SK-MEL-5 (cell line): Measurements from ENCODE around the gene YWHAG. TPM values are rescaled to one million over a fixed set of nuclear protein-coding genes. Genes with fewer than 3 reads are reported as not detected.
"Not testable (repeated sequence)": the region's sequence is repeated elsewhere in the genome, so short reads cannot be mapped to it uniquely, and the experiment has no call there.

Experiments
- DNase-seq: peaks from one replicate; pipeline ENCODE4 v3.0.0-alpha.2; 2016; ENCODE audit warnings: low read depth, low spot score
- in situ Hi-C: cut with HindIII; loops from 2 replicates; pipeline ENCODE4 v1.10.0; 2016; ENCODE audit warnings: low sequenced_read_pairs, high pct_unique_total_duplicates, low pct_unique_long_range_greater_than_20kb
- polyA plus RNA-seq, 2 experiments: library from polyadenylated mRNA; depleted of rRNA; stranded (reverse); fragments of >200 nt; gene quantifications; 2 replicates each; pipeline ENCODE4 v1.2.3, GENCODE V29; 2015
- total RNA-seq: library from RNA; depleted of rRNA; stranded (reverse); fragments of >200 nt; shearing (Covaris generic); gene quantifications from 2 replicates; pipeline ENCODE4 v1.2.3, GENCODE V29; 2014; rRNA removed

YWHAG gene
- 69.0 and 74.5 TPM in 2 replicates for total RNA-seq
- polyA plus RNA-seq (2015; cell fraction: cytosol; rRNA removed), result 160 and 195 TPM in 2 replicates
- 69.8 and 79.8 TPM in 2 replicates for polyA plus RNA-seq (2015; cell fraction: nucleus; rRNA removed)

DNA sequence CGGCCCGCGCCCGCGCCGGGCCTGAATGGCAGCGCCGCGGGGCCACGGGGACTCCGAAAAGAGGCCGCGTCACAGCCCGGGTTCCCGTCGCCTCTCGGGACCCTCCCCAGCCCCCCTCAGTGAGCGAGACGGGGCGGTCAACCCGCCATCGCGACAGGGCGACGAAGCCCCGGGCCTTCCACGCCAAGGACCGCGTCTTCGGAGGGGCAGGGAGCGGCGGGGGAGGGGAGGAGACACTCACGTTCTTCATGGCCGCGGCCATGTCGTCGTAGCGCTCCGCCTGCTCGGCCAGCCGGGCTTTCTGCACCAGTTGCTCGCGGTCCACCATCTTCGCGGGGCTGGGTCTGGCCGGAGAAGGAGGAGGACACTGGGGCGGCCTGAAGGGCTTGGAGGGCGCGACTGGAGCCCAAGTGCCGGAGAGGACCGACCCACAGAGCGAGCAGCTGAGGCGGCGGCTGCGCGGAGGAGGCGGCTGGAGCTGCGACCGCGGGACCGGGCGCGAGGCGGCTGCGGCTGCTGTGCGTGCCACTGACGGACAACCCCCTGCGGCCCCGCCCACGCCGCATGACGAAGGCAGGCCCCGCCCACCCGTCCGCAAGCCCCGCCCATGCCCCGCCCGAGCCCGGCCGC is at the start of gene YWHAG:
Gene YWHAG (minus strand): TSS at position 511 of the 630 bp plus-strand sequence. CDS start 183 bp downstream, at position 328.
- in situ Hi-C loops, result no loop called here
- peak; percentile 90 for DNase-seq

DNA sequence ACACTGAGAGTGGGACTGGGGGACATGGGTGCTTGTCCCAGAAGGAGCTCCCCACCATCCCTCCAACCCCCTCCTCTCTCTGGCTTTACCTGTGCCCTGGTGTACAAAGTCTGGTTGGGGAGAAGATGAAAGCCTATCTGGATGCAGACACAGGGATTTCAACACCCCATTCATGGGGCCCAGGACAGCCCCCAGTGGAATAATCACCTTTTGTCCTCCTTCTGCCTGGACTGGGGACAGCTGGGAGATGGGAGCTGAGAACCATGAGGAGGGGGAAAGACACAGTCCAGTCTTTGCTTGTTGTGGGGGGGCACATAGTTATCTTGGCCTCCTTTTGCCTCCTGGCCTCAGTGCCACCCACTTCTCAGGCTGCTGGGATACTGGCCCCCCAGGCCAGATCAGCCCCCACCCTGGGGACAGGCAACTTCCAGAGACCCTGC is 49.4 kb upstream of the YWHAG start:
- no peak for DNase-seq
- in situ Hi-C loops, result no loop called here

DNA sequence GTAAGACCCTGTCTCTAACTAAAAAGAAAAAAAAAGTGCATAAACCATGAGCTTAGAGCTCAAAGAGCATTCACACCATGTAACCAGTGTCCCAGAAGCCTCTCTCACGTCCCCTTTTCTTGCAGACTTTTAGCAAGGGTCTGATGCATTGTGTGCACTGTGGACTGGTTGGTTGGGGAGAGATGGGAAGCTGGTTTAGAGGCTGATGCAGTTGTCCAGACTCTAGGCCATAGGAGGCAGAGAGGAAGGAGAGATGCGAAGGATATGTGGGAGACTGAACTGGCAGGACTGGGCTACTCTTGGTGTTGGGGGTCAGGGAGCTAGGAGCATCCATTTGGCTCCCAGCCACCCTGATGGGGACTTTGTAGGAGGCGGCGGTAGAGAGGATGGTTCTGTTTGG is 48.9 kb upstream of the YWHAG start:
- in situ Hi-C loops, result no loop called here

DNA sequence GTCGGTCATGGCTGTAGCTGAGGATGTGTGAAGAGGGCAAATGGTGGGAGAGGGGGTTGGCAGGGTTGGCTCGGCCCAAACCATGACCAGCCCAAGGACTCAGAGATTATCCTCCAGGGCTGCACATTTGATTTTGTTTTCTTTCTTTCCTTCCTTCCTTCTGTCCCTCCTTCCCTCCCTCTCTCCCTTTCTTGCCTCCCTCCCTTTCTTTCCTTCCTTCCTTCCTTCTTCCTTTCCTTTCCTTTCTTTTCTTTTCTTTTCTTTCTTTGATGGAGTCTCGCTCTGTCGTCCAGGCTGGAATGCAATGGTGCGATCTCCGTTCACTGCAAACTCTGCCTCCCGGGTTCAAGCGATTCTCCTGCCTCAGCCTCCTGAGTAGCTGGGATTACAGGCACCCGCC is 46.9 kb upstream of the YWHAG start:
- no peak for DNase-seq
- in situ Hi-C loops, result no loop called here

More for the DNA sequence above, 48.9 kb upstream of the YWHAG start:
- no peak for DNase-seq

DNA sequence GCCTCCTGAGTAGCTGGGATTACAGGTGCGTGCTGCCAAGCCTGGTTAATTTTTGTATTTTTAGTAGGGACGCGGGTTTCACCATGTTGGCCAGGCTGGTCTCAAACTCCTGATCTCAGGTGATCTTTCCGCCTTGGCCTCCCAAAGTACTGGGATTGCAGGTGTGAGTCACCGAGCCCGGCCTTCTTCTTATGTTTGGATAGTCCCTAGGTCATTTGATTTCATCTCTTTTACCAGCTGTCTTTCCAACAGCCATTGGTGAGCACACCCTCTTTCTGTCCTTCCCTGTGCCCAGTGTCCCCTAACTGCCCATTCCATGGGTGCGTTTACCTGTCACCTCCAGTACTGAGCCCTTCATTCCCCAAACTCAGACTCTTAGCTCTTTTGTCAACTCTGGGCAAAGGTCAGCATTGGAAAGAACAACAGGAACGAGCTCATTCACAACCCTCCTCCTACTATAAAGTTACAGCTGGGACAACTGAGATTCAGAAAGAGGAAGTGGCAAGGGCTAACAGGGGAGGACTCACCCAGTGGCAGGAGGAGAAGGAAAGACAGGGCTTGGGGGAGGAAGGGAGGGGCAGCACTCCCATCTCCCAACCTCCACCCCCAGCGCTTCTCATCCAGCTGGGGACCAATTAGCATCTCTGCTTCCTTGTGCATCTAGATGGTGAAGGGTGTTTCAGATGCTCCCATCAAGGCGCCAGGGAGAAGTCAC is 45.1 kb upstream of the YWHAG start:
- DNase-seq, result no peak
- in situ Hi-C loops, result no loop called here

DNA sequence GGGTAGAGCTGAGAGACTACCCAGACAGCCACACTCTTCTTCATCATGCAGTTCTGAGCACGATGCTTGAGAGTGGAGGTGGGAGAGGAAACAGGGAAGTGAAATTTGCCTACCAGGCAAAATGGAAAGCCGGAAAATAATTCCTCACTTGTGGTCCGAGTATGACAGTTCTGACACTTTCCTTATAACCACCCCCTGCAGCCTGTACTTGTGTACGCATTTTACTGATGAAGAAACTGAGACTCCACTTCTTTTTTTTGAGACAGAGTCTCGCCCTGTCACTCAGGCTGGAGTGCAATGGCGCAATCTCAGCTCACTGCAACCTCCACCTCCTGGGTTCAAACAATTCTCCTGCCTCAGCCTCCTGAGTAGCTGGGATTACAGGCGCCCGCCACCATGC is 44.3 kb upstream of the YWHAG start:
- in situ Hi-C loops, result not testable (repeated sequence)

DNA sequence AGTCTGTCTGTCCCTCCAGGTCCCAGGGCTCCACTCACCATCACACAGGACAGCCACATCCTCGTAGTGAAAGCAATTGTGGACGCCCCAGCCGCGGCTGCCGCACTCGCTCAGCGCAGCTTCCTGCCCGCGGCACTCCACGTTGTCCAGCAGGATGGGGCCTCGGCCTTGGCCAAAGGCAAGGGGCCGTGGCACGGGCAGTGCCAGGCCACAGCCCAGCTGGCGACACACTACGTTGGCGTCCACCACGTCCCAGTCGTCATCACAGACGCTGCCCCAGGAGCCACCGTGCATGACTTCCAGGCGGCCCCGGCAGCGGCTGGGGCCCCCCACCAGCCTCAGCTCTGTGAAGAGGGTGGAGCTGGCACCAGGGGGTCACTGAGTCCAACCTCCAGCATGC is 41.5 kb upstream of the YWHAG start:
- in situ Hi-C loops, result no loop called here
- DNase-seq, result no peak

More for the DNA sequence above, 44.3 kb upstream of the YWHAG start:
- not testable (repeated sequence) for DNase-seq

DNA sequence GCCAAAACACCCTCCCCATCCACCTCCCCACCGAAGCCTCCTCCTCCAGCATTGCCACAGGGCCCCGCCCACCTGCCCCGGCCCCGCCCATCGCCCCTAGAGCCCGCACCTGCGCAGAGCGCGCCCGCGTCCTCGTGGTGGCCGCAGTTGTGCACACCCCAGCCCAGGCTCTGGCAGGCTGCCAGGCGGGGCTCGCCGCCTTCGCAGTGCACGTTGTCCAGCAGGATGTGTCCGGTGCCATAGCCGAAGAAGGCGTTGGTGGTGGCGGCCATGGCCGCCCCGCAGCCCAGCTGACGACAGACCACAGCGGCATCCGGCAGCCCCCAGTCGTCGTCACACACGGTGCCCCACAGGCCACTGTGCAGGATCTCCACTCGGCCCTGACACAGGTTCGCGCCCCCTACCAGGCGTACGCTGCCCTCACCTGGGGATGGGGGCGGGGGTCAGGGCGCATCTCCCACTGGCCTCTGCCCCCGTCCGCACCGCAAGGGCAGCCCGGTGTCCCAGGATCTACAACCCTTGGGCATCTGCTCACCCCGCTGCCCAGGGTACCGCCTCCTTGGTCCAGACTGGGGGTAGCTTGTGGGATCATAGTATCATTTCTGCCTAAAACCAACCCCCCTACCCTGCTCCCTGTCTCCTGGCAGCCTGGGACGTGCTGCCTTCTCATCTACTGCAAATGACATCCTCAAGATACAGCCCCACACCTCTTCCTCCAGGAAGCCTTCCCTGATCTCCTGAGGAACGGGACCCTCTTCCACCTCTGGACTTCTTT is 38.8 kb upstream of the YWHAG start:
- DNase-seq, result peak; percentile 78
- in situ Hi-C loops, result no loop called here

DNA sequence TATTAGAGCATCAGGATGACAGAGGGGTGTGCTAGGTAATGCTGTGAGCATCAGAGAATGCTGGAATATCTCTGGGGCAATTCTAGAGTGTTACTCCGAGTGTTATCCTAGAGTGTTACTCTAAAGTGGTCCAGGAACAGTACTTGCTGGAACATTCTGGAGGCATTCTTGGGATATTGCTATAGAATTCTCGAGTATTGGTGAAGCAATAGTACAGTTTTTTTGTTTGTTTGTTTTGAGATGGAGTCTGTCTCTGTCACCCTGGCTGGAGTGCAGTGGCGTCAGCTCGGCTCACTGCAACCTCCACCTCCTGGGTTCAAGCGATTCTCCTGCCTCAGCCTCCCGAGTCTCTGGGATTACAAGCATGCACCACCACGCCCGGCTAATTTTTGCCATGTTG is 38.1 kb upstream of the YWHAG start:
- DNase-seq, result no peak
- in situ Hi-C loops, result no loop called here

DNA sequence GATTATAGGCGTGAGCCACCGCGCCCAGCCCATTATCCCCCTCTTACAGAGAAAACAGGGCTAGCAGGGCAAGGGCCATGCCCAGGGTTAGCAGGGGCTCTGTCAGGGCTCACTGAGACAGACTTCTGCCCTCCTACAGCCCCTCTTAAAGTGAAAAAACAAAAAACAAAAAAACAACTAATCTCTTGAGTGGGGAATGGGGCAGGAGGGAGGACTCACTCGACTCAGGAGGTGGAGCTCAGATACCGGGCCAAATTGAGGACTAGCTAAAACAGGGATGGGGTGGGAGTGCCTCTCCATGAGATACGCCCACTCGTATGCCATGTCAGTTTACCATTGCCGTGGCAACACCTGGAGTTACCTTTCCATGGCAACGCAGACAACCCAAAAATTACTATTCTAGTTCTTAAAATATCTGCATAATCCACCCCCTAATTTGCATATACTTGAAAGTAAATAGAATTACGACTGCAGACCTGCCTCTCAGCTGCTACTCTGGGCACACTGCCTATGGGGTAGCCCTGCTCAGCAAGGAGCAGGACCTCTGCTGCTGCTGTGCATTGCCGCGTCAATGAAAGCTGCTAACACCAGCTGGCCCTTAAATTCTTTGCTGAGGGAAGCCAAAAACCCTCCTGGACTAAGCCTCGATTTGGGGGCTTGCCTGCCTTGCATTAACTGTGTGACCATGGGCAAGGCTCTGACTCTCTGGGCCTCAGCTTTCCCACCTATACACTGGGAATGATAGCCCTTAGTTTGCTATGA is 37.4 kb upstream of the YWHAG start:
- in situ Hi-C loops, result no loop called here
- no peak for DNase-seq

DNA sequence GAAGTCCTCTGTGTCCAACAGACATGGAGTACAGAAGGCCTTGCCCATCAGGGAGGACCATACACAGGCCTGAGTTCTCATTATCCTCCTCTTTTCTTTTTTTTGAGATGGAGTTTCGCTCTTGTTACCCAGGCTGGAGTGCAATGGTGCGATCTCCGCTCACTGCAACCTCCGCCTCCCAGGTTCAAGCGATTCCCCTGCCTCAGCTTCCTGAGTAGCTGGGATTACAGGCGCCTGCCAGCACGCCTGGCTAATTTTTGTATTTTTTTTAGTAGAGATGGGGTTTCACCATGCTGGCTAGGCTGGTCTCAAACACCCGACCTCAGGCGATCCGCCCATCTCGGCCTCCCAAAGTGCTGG is 36.8 kb upstream of the YWHAG start:
- DNase-seq, in situ Hi-C loops: not testable (repeated sequence)

DNA sequence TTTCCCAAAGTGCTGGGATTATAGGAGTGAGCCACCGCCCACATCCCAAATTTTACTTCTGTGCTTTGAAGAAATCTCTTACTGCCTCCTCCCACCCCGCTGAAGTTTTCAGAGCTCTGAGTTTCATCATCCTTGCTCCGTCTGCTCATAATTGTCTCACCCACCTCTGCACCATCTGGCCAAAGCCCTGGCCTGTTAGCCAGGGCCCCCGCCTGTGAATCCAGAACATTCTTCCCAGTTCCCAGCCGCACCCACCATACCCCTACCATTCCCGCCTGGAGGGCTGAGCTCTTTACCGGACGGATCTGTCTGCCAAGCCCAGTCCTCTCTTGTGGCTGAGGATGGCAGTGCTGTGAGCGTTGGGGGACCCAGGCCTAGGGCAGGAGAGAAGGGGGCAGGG is 36.2 kb upstream of the YWHAG start:
- in situ Hi-C loops, result no loop called here
- DNase-seq, result no peak

DNA sequence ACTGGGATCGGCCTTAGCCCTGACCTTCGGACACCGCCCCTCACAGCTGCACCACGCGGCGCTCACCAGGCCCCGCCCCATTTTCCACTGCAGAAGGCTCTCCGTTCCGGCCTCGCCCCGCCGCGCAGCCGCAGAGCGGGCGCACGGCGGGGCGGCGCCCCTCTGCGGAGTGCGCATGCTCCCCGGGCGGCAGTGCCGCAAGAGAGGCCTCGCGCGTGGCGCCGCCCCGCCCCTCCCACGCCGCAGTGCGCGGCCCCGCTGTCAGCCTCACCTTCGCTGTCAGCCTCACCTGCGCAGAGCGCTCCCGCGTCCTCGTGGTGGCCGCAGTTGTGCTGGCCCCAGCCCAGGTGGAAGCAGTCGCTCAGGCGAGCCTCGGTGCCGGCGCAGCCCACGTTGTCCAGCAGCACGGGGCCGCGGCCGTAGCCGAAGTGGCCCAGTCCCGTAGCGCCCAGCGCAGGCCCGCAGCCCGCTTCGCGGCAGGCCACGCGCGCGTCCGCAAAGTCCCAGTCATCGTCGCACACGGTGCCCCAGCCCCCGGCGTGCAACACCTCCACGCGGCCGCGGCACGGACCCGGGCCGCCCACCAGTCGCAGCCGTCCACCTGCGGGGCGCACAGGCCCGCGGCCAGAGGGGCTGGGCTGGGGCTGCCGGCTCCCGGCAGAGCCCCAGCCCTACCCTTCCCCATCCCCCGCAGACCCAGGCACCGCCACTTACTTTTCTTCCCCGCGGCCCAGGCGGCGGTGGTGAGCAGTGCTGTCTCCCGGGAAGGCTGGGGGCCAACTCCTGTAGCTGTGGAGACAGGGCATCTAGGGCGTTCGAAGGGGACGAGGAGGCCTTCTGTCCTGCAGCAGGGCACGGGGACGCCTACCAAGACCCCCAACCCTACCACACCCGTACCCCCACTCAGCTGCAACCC is 34.6 kb upstream of the YWHAG start:
- in situ Hi-C loops, result no loop called here
- DNase-seq, result peak; percentile 94

DNA sequence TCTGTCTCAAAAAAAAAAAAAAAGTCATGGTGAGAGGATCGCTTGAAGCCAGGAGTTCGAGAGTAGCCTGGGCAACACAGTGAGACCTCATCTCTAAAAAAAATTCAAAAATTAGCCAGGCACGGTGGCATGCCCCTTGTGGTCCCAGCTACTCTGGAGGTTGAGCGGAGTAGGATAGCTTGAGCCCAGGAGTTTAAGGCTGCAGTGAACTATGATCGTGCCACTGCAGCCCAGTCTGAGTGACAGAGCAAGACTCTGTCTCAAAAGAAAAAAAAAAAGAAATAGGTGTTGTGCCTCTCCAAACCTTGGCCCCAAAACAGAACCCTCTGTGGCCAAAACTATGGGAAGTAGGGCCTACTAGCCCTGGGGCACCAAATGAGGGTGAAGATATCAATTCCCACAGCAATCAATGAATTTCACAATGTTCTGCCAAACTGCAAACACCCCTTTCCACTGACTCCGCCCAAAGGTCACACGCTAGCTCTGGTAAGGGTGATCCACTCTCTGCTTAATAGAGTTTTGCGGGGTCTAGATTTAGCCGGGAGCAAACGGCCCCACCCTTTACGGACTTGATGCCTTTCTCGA is 33.8 kb upstream of the YWHAG start:
- in situ Hi-C loops, result no loop called here
- no peak for DNase-seq

DNA sequence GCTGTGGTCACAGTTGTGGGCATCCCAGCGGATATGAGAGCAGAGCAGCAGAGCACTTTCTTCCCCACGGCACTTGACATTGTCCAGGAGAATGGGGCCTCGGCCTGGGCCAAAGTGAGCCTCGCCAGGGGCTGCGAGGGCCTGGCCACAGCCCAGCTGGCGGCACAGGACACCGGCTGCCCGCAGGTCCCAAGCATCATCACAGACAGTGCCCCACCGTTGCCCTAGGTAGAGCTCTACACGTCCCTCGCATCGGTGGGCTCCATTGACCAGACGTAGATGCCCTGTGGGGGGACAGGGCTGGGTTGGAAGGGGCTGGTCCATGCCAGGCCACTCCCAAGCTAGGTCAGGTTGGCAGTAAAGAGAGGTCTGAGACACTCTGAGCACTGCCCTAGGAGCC is 31.3 kb upstream of the YWHAG start:
- no peak for DNase-seq
- in situ Hi-C loops, result no loop called here

DNA sequence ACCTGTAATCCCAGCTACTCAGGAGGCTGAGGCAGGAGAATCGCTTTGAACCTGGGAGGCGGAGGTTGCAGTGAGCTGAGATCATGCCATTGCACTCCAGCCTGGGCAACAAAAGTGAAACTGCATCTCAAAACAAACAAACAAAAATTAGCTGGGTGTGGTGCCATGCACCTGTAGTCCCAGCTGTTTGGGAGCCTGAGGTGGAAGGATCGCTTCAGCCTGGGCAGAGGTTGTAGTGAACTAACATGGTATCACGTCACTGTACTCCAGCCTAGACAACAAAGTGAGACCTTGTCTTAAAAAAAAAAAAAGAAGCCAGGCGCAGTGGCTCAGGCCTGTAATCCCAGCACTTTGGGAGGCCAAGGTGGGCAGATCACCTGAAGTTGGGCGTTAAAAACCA is 29.0 kb upstream of the YWHAG start:
- DNase-seq, in situ Hi-C loops: not testable (repeated sequence)
